Measurements from ENCODE around the gene TMED4.

TMED4 gene

GRCh38 chr7:44621750-44622103 is 39.7 kb upstream of the TMED4 start:
- H3K27ac ChIP-seq (ENCODE audit: low read depth in 2 of 2, low read length in 2 of 2): peak overlapping the region; percentile 32 to 40
- no peaks in the 10 kb centered on the region for H3K27me3 ChIP-seq (ENCODE audit: control insufficient read depth in 2 of 2, insufficient read depth in 2 of 2, low read length in 2 of 2)
- peaks cover 26 to 29% of the 10 kb centered on the region in 2 donors for H3K36me3 ChIP-seq (ENCODE audit: control insufficient read depth in 2 of 2, insufficient read depth in 2 of 2, low read length in 2 of 2)
- peaks cover 8 to 35% of the 10 kb centered on the region in 2 donors for H3K4me1 ChIP-seq (ENCODE audit: control insufficient read depth in 2 of 2, insufficient read depth in 2 of 2, low read length in 2 of 2)
- H3K4me3 ChIP-seq (ENCODE audit: low read length in 2 of 2): no peak overlapping the region
- no peak overlapping the region for H3K9ac ChIP-seq (ENCODE audit: low read depth in 1 of 2, low read length in 2 of 2)
- H3K9me3 ChIP-seq (ENCODE audit: control insufficient read depth in 2 of 2, low read length in 2 of 2): no peaks in the 10 kb centered on the region

- Histone ChIP-seq H3K27ac (ENCODE audit: low read depth in 2 of 2, low read length in 2 of 2) (peak overlapping the region; percentile 40 to 45), H3K9me3 (ENCODE audit: control insufficient read depth in 2 of 2, low read length in 2 of 2) (no peaks in the 10 kb centered on the region)
Measured at GRCh38 chr7:44621034-44621749, 39.2 kb upstream of the TMED4 start.

GRCh38 chr7:44618753-44619152 is 36.7 kb upstream of the TMED4 start:
- H3K27me3 ChIP-seq (ENCODE audit: control insufficient read depth in 2 of 2, insufficient read depth in 2 of 2, low read length in 2 of 2): no peaks in the 10 kb centered on the region
- no peak overlapping the region for H3K4me3 ChIP-seq (ENCODE audit: low read length in 2 of 2)
- peaks cover 0 to 4% of the 10 kb centered on the region in 2 donors for H3K36me3 ChIP-seq (ENCODE audit: control insufficient read depth in 2 of 2, insufficient read depth in 2 of 2, low read length in 2 of 2)
- peaks cover 7 to 44% of the 10 kb centered on the region in 2 donors for H3K4me1 ChIP-seq (ENCODE audit: control insufficient read depth in 2 of 2, insufficient read depth in 2 of 2, low read length in 2 of 2)
- no peaks in the 10 kb centered on the region for H3K9me3 ChIP-seq (ENCODE audit: control insufficient read depth in 2 of 2, low read length in 2 of 2)
- H3K27ac ChIP-seq (ENCODE audit: low read depth in 2 of 2, low read length in 2 of 2): peak overlapping the region; percentile 41 to 50
- no peak overlapping the region for H3K9ac ChIP-seq (ENCODE audit: low read depth in 1 of 2, low read length in 2 of 2)

More at GRCh38 chr7:44621034-44621749, 39.2 kb upstream of the TMED4 start:
- no peaks in the 10 kb centered on the region for H3K27me3 ChIP-seq (ENCODE audit: control insufficient read depth in 2 of 2, insufficient read depth in 2 of 2, low read length in 2 of 2)
- no peak overlapping the region for H3K4me3 ChIP-seq (ENCODE audit: low read length in 2 of 2)
- H3K36me3 ChIP-seq (ENCODE audit: control insufficient read depth in 2 of 2, insufficient read depth in 2 of 2, low read length in 2 of 2): peaks cover 21 to 24% of the 10 kb centered on the region in 2 donors
- no peak overlapping the region for H3K9ac ChIP-seq (ENCODE audit: low read depth in 1 of 2, low read length in 2 of 2)
- H3K4me1 ChIP-seq (ENCODE audit: control insufficient read depth in 2 of 2, insufficient read depth in 2 of 2, low read length in 2 of 2): peaks cover 8 to 35% of the 10 kb centered on the region in 2 donors

- H3K4me1 ChIP-seq (ENCODE audit: control insufficient read depth in 2 of 2, insufficient read depth in 2 of 2, low read length in 2 of 2): peaks cover 5 to 42% of the 10 kb centered on the region in 2 donors
- no peaks in the 10 kb centered on the region for H3K9me3 ChIP-seq (ENCODE audit: control insufficient read depth in 2 of 2, low read length in 2 of 2)
- no peak overlapping the region for H3K4me3 ChIP-seq (ENCODE audit: low read length in 2 of 2)
- no peaks in the 10 kb centered on the region for H3K27me3 ChIP-seq (ENCODE audit: control insufficient read depth in 2 of 2, insufficient read depth in 2 of 2, low read length in 2 of 2)
- H3K36me3 ChIP-seq (ENCODE audit: control insufficient read depth in 2 of 2, insufficient read depth in 2 of 2, low read length in 2 of 2): peaks cover 0 to 4% of the 10 kb centered on the region in 2 donors
- peak overlapping the region; percentile 41 to 50 for H3K27ac ChIP-seq (ENCODE audit: low read depth in 2 of 2, low read length in 2 of 2)
- no peak overlapping the region for H3K9ac ChIP-seq (ENCODE audit: low read depth in 1 of 2, low read length in 2 of 2)
Measured at GRCh38 chr7:44618045-44618444, 36.0 kb upstream of the TMED4 start.

- Histone ChIP-seq H3K27me3 (ENCODE audit: control insufficient read depth in 2 of 2, insufficient read depth in 2 of 2, low read length in 2 of 2) (no peaks in the 10 kb centered on the region), H3K4me1 (ENCODE audit: control insufficient read depth in 2 of 2, insufficient read depth in 2 of 2, low read length in 2 of 2) (peaks cover 3 to 37% of the 10 kb centered on the region in 2 donors), H3K36me3 (ENCODE audit: control insufficient read depth in 2 of 2, insufficient read depth in 2 of 2, low read length in 2 of 2) (peaks cover 0 to 4% of the 10 kb centered on the region in 2 donors), H3K9ac (ENCODE audit: low read depth in 1 of 2, low read length in 2 of 2) (no peak overlapping the region), H3K4me3 (ENCODE audit: low read length in 2 of 2) (no peak overlapping the region), H3K9me3 (ENCODE audit: control insufficient read depth in 2 of 2, low read length in 2 of 2) (no peaks in the 10 kb centered on the region), H3K27ac (ENCODE audit: low read depth in 2 of 2, low read length in 2 of 2) (peak overlapping the region; percentile 17 to 24)
Measured at GRCh38 chr7:44617225-44617890, 35.3 kb upstream of the TMED4 start.

GRCh38 chr7:44616545-44616944 is 34.5 kb upstream of the TMED4 start:
- H3K27me3 ChIP-seq (ENCODE audit: control insufficient read depth in 2 of 2, insufficient read depth in 2 of 2, low read length in 2 of 2): no peaks in the 10 kb centered on the region
- H3K27ac ChIP-seq (ENCODE audit: low read depth in 2 of 2, low read length in 2 of 2): peak overlapping the region in 1 of 2 donors; percentile 78
- no peak overlapping the region for H3K9ac ChIP-seq (ENCODE audit: low read depth in 1 of 2, low read length in 2 of 2)
- H3K4me3 ChIP-seq (ENCODE audit: low read length in 2 of 2): no peak overlapping the region
- peaks cover 3 to 33% of the 10 kb centered on the region in 2 donors for H3K4me1 ChIP-seq (ENCODE audit: control insufficient read depth in 2 of 2, insufficient read depth in 2 of 2, low read length in 2 of 2)
- H3K9me3 ChIP-seq (ENCODE audit: control insufficient read depth in 2 of 2, low read length in 2 of 2): no peaks in the 10 kb centered on the region
- peaks cover 0 to 4% of the 10 kb centered on the region in 2 donors for H3K36me3 ChIP-seq (ENCODE audit: control insufficient read depth in 2 of 2, insufficient read depth in 2 of 2, low read length in 2 of 2)

GRCh38 chr7:44615793-44616192 is 33.8 kb upstream of the TMED4 start:
- no peaks in the 10 kb centered on the region for H3K9me3 ChIP-seq (ENCODE audit: control insufficient read depth in 2 of 2, low read length in 2 of 2)
- H3K36me3 ChIP-seq (ENCODE audit: control insufficient read depth in 2 of 2, insufficient read depth in 2 of 2, low read length in 2 of 2): peaks cover 0 to 4% of the 10 kb centered on the region in 2 donors
- H3K27me3 ChIP-seq (ENCODE audit: control insufficient read depth in 2 of 2, insufficient read depth in 2 of 2, low read length in 2 of 2): no peaks in the 10 kb centered on the region
- no peak overlapping the region for H3K4me3 ChIP-seq (ENCODE audit: low read length in 2 of 2)
- peak overlapping the region in 1 of 2 donors; percentile 24 for H3K9ac ChIP-seq (ENCODE audit: low read depth in 1 of 2, low read length in 2 of 2)
- peak overlapping the region; percentile 49 to 78 for H3K27ac ChIP-seq (ENCODE audit: low read depth in 2 of 2, low read length in 2 of 2)
- H3K4me1 ChIP-seq (ENCODE audit: control insufficient read depth in 2 of 2, insufficient read depth in 2 of 2, low read length in 2 of 2): peaks cover 3 to 29% of the 10 kb centered on the region in 2 donors

- peak overlapping the region in 1 of 2 donors; percentile 24 for H3K9ac ChIP-seq (ENCODE audit: low read depth in 1 of 2, low read length in 2 of 2)
- H3K9me3 ChIP-seq (ENCODE audit: control insufficient read depth in 2 of 2, low read length in 2 of 2): no peaks in the 10 kb centered on the region
- peaks cover 0 to 4% of the 10 kb centered on the region in 2 donors for H3K36me3 ChIP-seq (ENCODE audit: control insufficient read depth in 2 of 2, insufficient read depth in 2 of 2, low read length in 2 of 2)
- peaks cover 3 to 29% of the 10 kb centered on the region in 2 donors for H3K4me1 ChIP-seq (ENCODE audit: control insufficient read depth in 2 of 2, insufficient read depth in 2 of 2, low read length in 2 of 2)
- peak overlapping the region; percentile 49 to 78 for H3K27ac ChIP-seq (ENCODE audit: low read depth in 2 of 2, low read length in 2 of 2)
- no peaks in the 10 kb centered on the region for H3K27me3 ChIP-seq (ENCODE audit: control insufficient read depth in 2 of 2, insufficient read depth in 2 of 2, low read length in 2 of 2)
- H3K4me3 ChIP-seq (ENCODE audit: low read length in 2 of 2): no peak overlapping the region
Measured at GRCh38 chr7:44615149-44615611, 33.1 kb upstream of the TMED4 start.

- no peaks in the 10 kb centered on the region for H3K27me3 ChIP-seq (ENCODE audit: control insufficient read depth in 2 of 2, insufficient read depth in 2 of 2, low read length in 2 of 2)
- H3K27ac ChIP-seq (ENCODE audit: low read depth in 2 of 2, low read length in 2 of 2): no peak overlapping the region
- no peaks in the 10 kb centered on the region for H3K9me3 ChIP-seq (ENCODE audit: control insufficient read depth in 2 of 2, low read length in 2 of 2)
- H3K9ac ChIP-seq (ENCODE audit: low read depth in 1 of 2, low read length in 2 of 2): no peak overlapping the region
- peaks cover 10 to 13% of the 10 kb centered on the region in 2 donors for H3K4me1 ChIP-seq (ENCODE audit: control insufficient read depth in 2 of 2, insufficient read depth in 2 of 2, low read length in 2 of 2)
- H3K4me3 ChIP-seq (ENCODE audit: low read length in 2 of 2): no peak overlapping the region
- no peaks in the 10 kb centered on the region for H3K36me3 ChIP-seq (ENCODE audit: control insufficient read depth in 2 of 2, insufficient read depth in 2 of 2, low read length in 2 of 2)
Measured at GRCh38 chr7:44609829-44610228, 27.8 kb upstream of the TMED4 start.

GRCh38 chr7:44608916-44609648 is 27.1 kb upstream of the TMED4 start:
- Histone ChIP-seq H3K9me3 (ENCODE audit: control insufficient read depth in 2 of 2, low read length in 2 of 2) (no peaks in the 10 kb centered on the region), H3K36me3 (ENCODE audit: control insufficient read depth in 2 of 2, insufficient read depth in 2 of 2, low read length in 2 of 2) (no peaks in the 10 kb centered on the region), H3K4me1 (ENCODE audit: control insufficient read depth in 2 of 2, insufficient read depth in 2 of 2, low read length in 2 of 2) (peaks cover 8 to 10% of the 10 kb centered on the region in 2 donors), H3K9ac (ENCODE audit: low read depth in 1 of 2, low read length in 2 of 2) (no peak overlapping the region), H3K4me3 (ENCODE audit: low read length in 2 of 2) (no peak overlapping the region), H3K27me3 (ENCODE audit: control insufficient read depth in 2 of 2, insufficient read depth in 2 of 2, low read length in 2 of 2) (no peaks in the 10 kb centered on the region), H3K27ac (ENCODE audit: low read depth in 2 of 2, low read length in 2 of 2) (no peak overlapping the region)
